HepG2 (cell line): ENCODE data around the gene ZAR1L. TPM values are rescaled to one million over a fixed set of nuclear protein-coding genes. Genes with fewer than 3 reads are reported as not detected.

Experiments used
- AHDC1 ChIP-seq: sonication (generic); formaldehyde crosslinking; IDR thresholded peaks from 2 replicates; pipeline ENCODE4 v1.5.1; 2020; ENCODE audit warnings: mild to moderate bottlenecking, missing genetic modification reagents, borderline replicate concordance
- CTCF ChIP-seq: sonication (generic); formaldehyde crosslinking; IDR thresholded peaks from 2 replicates; pipeline ENCODE4 v1.5.0; 2020; ENCODE audit warnings: mild to moderate bottlenecking, missing genetic modification reagents, moderate library complexity
- FIP1L1 ChIP-seq: fragments of 200-400 bp; formaldehyde crosslinking; IDR thresholded peaks from 2 replicates; pipeline ENCODE4 v1.6.1; 2018; ENCODE audit warnings: low read depth, mild to moderate bottlenecking, low read length, moderate library complexity, borderline replicate concordance; ENCODE audit not compliant: insufficient read depth
- FOXO4 ChIP-seq: sonication (generic); formaldehyde crosslinking; conservative IDR thresholded peaks from 2 replicates; pipeline ENCODE4 v1.8.1; 2023; ENCODE audit warnings: missing genetic modification reagents
- ZNF710 ChIP-seq: sonication (generic); formaldehyde crosslinking; IDR thresholded peaks from 2 replicates; pipeline ENCODE4 v1.5.0; 2020; ENCODE audit warnings: mild to moderate bottlenecking, missing genetic modification reagents, borderline replicate concordance
- polyA plus RNA-seq, 8 experiments: library from polyadenylated mRNA; depleted of rRNA in 3 of 8; stranded (reverse) in 7 of 8; unstranded in 1 of 8; fragments of >200 nt; fragmentation: Illumina TruSeq in 4 of 8; extraction: Trizol in 4 of 8; gene quantifications; 2 replicates each; pipeline versions ENCODE4 v1.2.1 to v1.2.3, GENCODE V29; 2011 to 2016; ENCODE audit warnings: low read depth in 4 of 8, missing spikeins in 1 of 8, mixed read lengths in 1 of 8; ENCODE audit not compliant: insufficient read depth in 1 of 8
- total RNA-seq, 5 experiments: library from RNA; depleted of rRNA; stranded (reverse); fragments of >200 nt; fragmentation: Illumina TruSeq; extraction: Trizol; gene quantifications; 2 replicates each; pipeline ENCODE4 v1.2.3, GENCODE V29; 2016; ENCODE audit warnings: low read depth in 1 of 5

The ZAR1L gene
- total and polyA plus RNA-seq, 2 of the 13 experiments (the other 11 are each of a cell fraction or from before 2014, with no cell fraction given): 0.09 TPM; not detected in 1

- TF ChIP-seq AHDC1 (no peak), FIP1L1 (no peak), CTCF (CRISPR knock-in tag) (no peak), FOXO4 (no peak), ZNF710 (no peak)
Observed at GRCh38 chr13:32300920-32301319, 14.2 kb downstream of the ZAR1L start (continued).
